MCF 10A (cell line): Measurements from ENCODE around the gene MXD3. TPM values are rescaled to one million over a fixed set of nuclear protein-coding genes. Genes with fewer than 3 reads are reported as not detected.
A peak's percentile ranks its signal among the peaks of the same experiment; 100 is the strongest.

Experiments used
- BruUV-seq: library from RNA; stranded (reverse); fragments of 400-500 nt; replicated peaks from 2 replicates; lab custom pipeline; 2021; lab: Mats Ljungman, UMichigan
- CTCF ChIA-PET: fragments of 300-600 bp; sonication (Branson Sonifier 250); formaldehyde crosslinking; extraction: SDS; loops from one replicate; lab custom pipeline; 2021; ENCODE audit warnings: antibody characterized with exemption, inconsistent platforms; lab: Yijun Ruan, JAX
- POLR2A ChIA-PET: fragments of 300-600, 350-650 bp; sonication (Branson Sonifier 250); formaldehyde crosslinking; extraction: SDS; loops from one replicate; lab custom pipeline; 2020; ENCODE audit warnings: antibody characterized with exemption, inconsistent platforms; lab: Yijun Ruan, JAX
- DNase-seq: peaks from one replicate; pipeline ENCODE4 v3.0.0-alpha.2; 2018; ENCODE audit not compliant: unreplicated experiment
- H3K27ac Mint-ChIP-seq: one replicate; pipeline ENCODE4 v1.8.0; 2022; ENCODE audit warnings: mild to moderate bottlenecking, low read depth, mixed read lengths; ENCODE audit not compliant: unreplicated experiment
- H3K27me3 Mint-ChIP-seq: one replicate; pipeline ENCODE4 v1.8.0; 2022; ENCODE audit warnings: mixed read lengths; ENCODE audit not compliant: insufficient read depth, unreplicated experiment
- H3K36me3 Mint-ChIP-seq: one replicate; pipeline ENCODE4 v1.8.0; 2022; ENCODE audit warnings: mild to moderate bottlenecking, moderate library complexity, mixed read lengths; ENCODE audit not compliant: insufficient read depth, unreplicated experiment
- H3K4me1 Mint-ChIP-seq: one replicate; pipeline ENCODE4 v1.8.0; 2022; ENCODE audit warnings: mixed read lengths; ENCODE audit not compliant: insufficient read depth, unreplicated experiment
- H3K4me3 Mint-ChIP-seq: one replicate; pipeline ENCODE4 v1.8.0; 2022; ENCODE audit warnings: mild to moderate bottlenecking, moderate library complexity, mixed read lengths; ENCODE audit not compliant: unreplicated experiment
- H3K9me3 Mint-ChIP-seq: one replicate; pipeline ENCODE4 v1.8.0; 2022; ENCODE audit warnings: mixed read lengths; ENCODE audit not compliant: unreplicated experiment
- intact Hi-C: fragments of 100-400 bp; cut with micrococcal nuclease; formaldehyde crosslinking; loops from 2 replicates; pipeline ENCODE4 v1.14.1; 2022
- total RNA-seq: library from RNA; stranded (reverse); gene quantifications from 2 replicates; pipeline ENCODE4 v1.2.3, GENCODE V29; 2022
- TF ChIP-seq, protein P1 (sequence below): fragments of 200-600 bp; IDR thresholded peaks from one replicate; pipeline ENCODE4 v1.8.0; 2022; ENCODE audit warnings: antibody characterized with exemption, mild to moderate bottlenecking; ENCODE audit not compliant: unreplicated experiment

MXD3 gene
- total RNA-seq, 1 experiment from 2014 or later: 13.2 TPM

DNA sequence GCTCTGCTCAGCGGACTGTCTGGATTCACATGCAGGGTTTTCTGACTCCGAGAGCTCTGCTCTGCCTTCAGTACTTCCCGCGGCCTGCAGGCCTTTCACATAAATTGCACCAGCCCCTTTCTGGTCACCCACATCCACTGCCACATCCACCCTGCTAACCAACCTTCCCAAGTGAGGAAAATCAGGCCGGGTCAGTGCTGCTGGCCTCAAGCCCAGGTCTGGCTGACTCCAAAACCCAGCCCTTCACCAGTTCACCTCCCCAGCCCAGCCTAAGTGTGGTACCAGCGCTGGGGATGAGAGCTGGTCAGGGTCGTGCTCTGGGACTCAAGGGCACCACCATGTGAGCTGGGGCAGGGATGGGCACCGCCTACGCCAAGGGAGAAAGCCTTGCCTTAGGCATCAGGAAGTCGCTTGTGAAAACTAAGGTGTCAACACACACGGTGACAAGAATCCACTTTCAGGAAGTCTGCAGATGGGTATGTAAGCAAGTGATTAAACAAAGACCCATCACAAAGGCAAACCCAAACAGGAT lies 27.5 kb upstream of the MXD3 start:
- Mint-ChIP-seq H3K4me3 (no peak overlapping the region), H3K27ac (peak overlapping the region; percentile 36), H3K9me3 (no peaks in the 10 kb centered on the region), H3K36me3 (peaks cover 65% of the 10 kb centered on the region), H3K27me3 (no peaks in the 10 kb centered on the region), H3K4me1 (peaks cover 13% of the 10 kb centered on the region)
- no peak for DNase-seq
- no TSS peak for BruUV-seq
- CTCF ChIA-PET: interaction anchor here (0.6 to 1.4 kb wide), 3 partner anchors 11 to 52 kb away, joined by 3 read pairs; no protein-coding TSS in a partner anchor
- POLR2A ChIA-PET: interaction anchor here (0.6 kb wide), 1 partner anchor 441 kb away, joined by 3 read pairs; no protein-coding TSS in a partner anchor
- TF ChIP-seq, protein P1, sequence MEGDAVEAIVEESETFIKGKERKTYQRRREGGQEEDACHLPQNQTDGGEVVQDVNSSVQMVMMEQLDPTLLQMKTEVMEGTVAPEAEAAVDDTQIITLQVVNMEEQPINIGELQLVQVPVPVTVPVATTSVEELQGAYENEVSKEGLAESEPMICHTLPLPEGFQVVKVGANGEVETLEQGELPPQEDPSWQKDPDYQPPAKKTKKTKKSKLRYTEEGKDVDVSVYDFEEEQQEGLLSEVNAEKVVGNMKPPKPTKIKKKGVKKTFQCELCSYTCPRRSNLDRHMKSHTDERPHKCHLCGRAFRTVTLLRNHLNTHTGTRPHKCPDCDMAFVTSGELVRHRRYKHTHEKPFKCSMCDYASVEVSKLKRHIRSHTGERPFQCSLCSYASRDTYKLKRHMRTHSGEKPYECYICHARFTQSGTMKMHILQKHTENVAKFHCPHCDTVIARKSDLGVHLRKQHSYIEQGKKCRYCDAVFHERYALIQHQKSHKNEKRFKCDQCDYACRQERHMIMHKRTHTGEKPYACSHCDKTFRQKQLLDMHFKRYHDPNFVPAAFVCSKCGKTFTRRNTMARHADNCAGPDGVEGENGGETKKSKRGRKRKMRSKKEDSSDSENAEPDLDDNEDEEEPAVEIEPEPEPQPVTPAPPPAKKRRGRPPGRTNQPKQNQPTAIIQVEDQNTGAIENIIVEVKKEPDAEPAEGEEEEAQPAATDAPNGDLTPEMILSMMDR: no peak
- intact Hi-C loops: no loop called here

DNA sequence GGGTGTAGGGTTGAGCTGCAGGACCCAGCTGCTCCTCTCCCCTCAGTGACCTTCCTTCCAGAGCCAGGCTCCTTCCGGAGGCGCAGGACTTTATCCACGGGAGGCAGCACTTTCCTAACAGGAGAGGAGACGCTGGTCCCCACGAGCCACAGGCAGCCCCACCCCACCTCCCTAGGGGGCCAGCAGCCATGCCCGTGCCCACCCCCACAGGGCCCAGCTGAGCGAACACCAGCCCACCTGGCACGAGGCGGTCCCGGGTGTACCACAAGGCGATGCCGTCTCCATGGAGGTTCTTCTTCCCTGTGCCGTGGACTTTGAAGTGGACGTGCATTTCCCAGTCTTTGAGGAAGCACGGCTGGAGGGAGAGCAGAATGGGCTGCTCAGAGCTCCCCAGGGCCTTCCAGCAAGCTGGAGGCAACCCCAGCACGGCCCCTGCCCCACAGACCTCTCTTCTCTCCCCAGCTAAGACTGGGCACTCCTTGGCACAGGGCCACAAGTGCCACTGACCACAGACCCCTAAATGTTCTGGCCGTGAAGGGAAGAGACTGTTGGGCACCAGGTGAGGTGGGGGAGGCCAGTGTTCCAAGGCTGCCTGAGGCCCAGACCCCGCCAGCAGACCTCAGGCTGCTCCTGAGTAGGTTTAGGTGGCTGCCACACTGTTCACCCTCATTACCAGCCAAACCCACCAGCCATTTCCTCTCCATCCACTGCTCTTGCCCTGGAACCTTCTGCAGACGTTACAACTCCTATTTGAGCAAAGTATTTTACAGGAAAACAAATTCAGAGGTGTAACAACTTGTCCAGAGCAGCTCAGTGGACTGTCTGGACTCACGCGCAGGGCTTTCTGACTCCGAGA lies 26.8 kb upstream of the MXD3 start:
- Mint-ChIP-seq H3K9me3 (no peaks in the 10 kb centered on the region), H3K27me3 (no peaks in the 10 kb centered on the region), H3K27ac (peak overlapping the region; percentile 36), H3K4me1 (peaks cover 10% of the 10 kb centered on the region), H3K4me3 (no peak overlapping the region), H3K36me3 (peaks cover 72% of the 10 kb centered on the region)
- intact Hi-C loops: no loop called here
- BruUV-seq: no TSS peak
- POLR2A ChIA-PET: interaction anchor here (0.6 kb wide), 1 partner anchor 441 kb away, joined by 3 read pairs; no protein-coding TSS in a partner anchor
- CTCF ChIA-PET: interaction anchor here (0.6 to 1.4 kb wide), 4 partner anchors 10 to 52 kb away, joined by 3 read pairs; no protein-coding TSS in a partner anchor
- no peak for DNase-seq
- TF ChIP-seq, protein P1: no peak

DNA sequence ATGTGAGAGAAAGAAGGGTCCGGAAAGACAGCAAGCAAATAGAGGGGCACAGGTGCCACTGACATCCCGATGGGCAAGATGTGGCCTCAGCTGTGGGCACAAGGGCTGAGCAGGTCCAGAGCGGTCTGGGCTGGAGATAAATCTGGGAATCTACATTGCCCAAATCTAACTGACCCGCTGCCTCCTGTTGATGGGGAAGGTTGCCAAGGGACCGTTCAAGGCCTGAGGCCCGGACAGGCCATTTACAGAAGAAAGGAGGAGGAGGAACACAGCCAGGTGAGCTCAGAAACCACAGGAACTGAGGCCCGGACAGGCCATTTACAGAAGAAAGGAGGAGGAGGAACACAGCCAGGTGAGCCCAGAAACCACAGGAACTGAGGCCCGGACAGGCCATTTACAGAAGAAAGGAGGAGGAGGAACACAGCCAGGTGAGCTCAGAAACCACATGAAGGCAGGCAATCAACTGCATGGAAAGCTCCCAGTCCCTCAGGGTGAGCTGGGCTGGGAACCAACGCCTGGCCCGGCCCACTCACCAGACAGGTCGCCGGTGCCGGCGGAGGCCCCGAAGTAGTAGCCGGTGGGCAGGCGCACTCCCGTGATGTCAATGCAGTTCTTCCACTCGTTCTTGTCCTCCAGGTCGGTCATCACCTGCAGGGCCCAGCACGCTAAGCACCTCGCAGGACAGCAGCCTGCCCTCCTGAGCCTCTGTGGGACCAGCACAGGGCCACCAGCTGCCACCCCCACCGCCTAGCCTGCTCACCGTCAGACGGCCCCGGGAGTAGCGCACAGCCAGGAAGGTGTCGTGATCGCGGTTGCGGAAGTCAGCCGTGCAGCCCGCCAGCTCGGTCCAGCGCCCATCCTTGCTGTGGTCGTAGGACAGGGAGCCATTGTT lies 25.2 kb upstream of the MXD3 start:
- Mint-ChIP-seq H3K4me1 (peaks cover 8% of the 10 kb centered on the region), H3K9me3 (no peaks in the 10 kb centered on the region), H3K27ac (peak overlapping the region; percentile 2), H3K27me3 (no peaks in the 10 kb centered on the region), H3K4me3 (no peak overlapping the region), H3K36me3 (peaks cover 73% of the 10 kb centered on the region)
- intact Hi-C loops: no loop called here
- POLR2A ChIA-PET: no interaction called here
- no TSS peak for BruUV-seq
- no peak for DNase-seq
- TF ChIP-seq, protein P1: no peak
- CTCF ChIA-PET: interaction anchor here (1.2 to 1.7 kb wide), 4 partner anchors 19 to 53 kb away, joined by 3 to 5 read pairs (median 4); no protein-coding TSS in a partner anchor
